ENCODE measurements around the gene VPS52.

GRCh38 chr6:33301877-33302276, 30.2 kb upstream of the VPS52 start:
- TF ChIP-seq CTCF (IDR thresholded peaks at IDR 0.05), result no peak
- no peak for TF ChIP-seq EZH2 (IDR thresholded peaks at IDR 0.05)
